ENCODE measurements around the gene SLC9A9. TPM values are rescaled to one million over a fixed set of nuclear protein-coding genes. Genes with fewer than 3 reads are reported as not detected.

Gene SLC9A9
- total RNA-seq, 1 experiment from 2014 or later = 1.4 TPM

- BruUV-seq (replicated peaks) = no TSS peak
- POLR2A ChIA-PET (ENCODE audit: low non-redundant PET) = no interaction called here
- Histone ChIP-seq H3K4me1 (ENCODE audit: insufficient read depth, low read length, poor library complexity, severe bottlenecking) (no peaks in the 10 kb centered on the region), H3K27me3 (replicated peaks; ENCODE audit: insufficient read depth, low read depth, low read length, poor library complexity) (no peaks in the 10 kb centered on the region), H3K27ac (ENCODE audit: low read depth, low read length, poor library complexity, severe bottlenecking) (no peak overlapping the region), H3K9me3 (ENCODE audit: low read depth, low read length, poor library complexity, severe bottlenecking) (no peaks in the 10 kb centered on the region), H3K4me3 (ENCODE audit: low read depth, low read length, poor library complexity, severe bottlenecking) (no peak overlapping the region), H3K36me3 (ENCODE audit: insufficient read depth, low read length, poor library complexity, severe bottlenecking) (no peaks in the 10 kb centered on the region)
- DNase-seq (ENCODE audit: low spot score) = no peak
- no peak for TF ChIP-seq CTCF (conservative IDR thresholded peaks at IDR 0.05; ENCODE audit: low read depth, low read length)
- no peak for TF ChIP-seq EZH2 (IDR thresholded peaks at IDR 0.05; ENCODE audit: borderline replicate concordance, low read depth, low read length, poor library complexity, severe bottlenecking)
- intact Hi-C loops (cut with micrococcal nuclease; ENCODE audit: unreplicated experiment) = no loop called here
- CTCF ChIA-PET = no interaction called here
These were observed 627.5 kb downstream of the SLC9A9 start for GRCh38 chr3:143220741-143221140.

DNA sequence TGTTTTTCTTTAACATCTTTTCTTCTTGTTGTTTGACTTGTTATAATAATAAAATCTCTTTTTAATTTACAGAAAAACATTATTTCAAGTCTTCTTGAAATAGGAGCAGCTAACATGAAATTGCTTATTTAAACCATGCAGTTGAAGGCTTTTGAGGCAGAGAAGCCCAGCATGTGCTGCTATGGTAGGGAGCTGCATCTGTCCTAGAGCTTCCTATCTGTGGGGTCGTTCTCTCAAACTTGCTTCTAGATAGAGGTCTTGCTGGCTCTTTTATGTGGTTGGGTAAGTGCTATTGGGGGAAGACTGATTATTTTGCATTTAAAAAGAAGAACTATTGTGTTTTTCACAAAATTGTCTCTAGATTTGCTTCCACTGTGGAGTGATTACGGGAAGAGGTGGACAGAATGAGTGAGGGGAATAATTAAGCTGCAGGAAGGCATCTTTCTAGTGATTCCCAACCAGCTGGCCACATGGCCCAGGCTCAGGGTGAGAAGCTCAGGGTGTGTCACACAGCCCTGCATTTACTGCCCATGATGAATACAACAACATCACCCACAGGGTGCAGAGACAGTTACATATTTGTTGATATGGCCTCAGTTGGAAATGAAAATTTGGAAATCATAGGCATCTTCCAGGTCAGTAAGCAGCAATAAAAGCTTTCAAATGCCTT, 630.0 kb downstream of the SLC9A9 start:
- DNase-seq (ENCODE audit: low spot score) = no peak
- no peaks in the 10 kb centered on the region for H3K9me3 ChIP-seq (ENCODE audit: low read depth, low read length, poor library complexity, severe bottlenecking)
- H3K36me3 ChIP-seq (ENCODE audit: insufficient read depth, low read length, poor library complexity, severe bottlenecking) = no peaks in the 10 kb centered on the region
- H3K27me3 ChIP-seq (replicated peaks; ENCODE audit: insufficient read depth, low read depth, low read length, poor library complexity) = no peaks in the 10 kb centered on the region
- H3K4me3 ChIP-seq (ENCODE audit: low read depth, low read length, poor library complexity, severe bottlenecking) = no peak overlapping the region
- no TSS peak for BruUV-seq (replicated peaks)
- POLR2A ChIA-PET (ENCODE audit: low non-redundant PET) = no interaction called here
- no peaks in the 10 kb centered on the region for H3K4me1 ChIP-seq (ENCODE audit: insufficient read depth, low read length, poor library complexity, severe bottlenecking)
- H3K27ac ChIP-seq (ENCODE audit: low read depth, low read length, poor library complexity, severe bottlenecking) = no peak overlapping the region
- CTCF ChIA-PET = no interaction called here
- intact Hi-C loops (cut with micrococcal nuclease; ENCODE audit: unreplicated experiment) = no loop called here
- TF ChIP-seq EZH2 (IDR thresholded peaks at IDR 0.05; ENCODE audit: borderline replicate concordance, low read depth, low read length, poor library complexity, severe bottlenecking) (no peak), CTCF (conservative IDR thresholded peaks at IDR 0.05; ENCODE audit: low read depth, low read length) (no peak)

- no peaks in the 10 kb centered on the region for H3K4me1 ChIP-seq (ENCODE audit: insufficient read depth, low read length, poor library complexity, severe bottlenecking)
- TF ChIP-seq EZH2 (IDR thresholded peaks at IDR 0.05; ENCODE audit: borderline replicate concordance, low read depth, low read length, poor library complexity, severe bottlenecking) = no peak
- TF ChIP-seq CTCF (conservative IDR thresholded peaks at IDR 0.05; ENCODE audit: low read depth, low read length) = no peak
- POLR2A ChIA-PET (ENCODE audit: low non-redundant PET) = no interaction called here
- no peaks in the 10 kb centered on the region for H3K27me3 ChIP-seq (replicated peaks; ENCODE audit: insufficient read depth, low read depth, low read length, poor library complexity)
- no peaks in the 10 kb centered on the region for H3K36me3 ChIP-seq (ENCODE audit: insufficient read depth, low read length, poor library complexity, severe bottlenecking)
- CTCF ChIA-PET = no interaction called here
- intact Hi-C loops (cut with micrococcal nuclease; ENCODE audit: unreplicated experiment) = no loop called here
- no peak overlapping the region for H3K27ac ChIP-seq (ENCODE audit: low read depth, low read length, poor library complexity, severe bottlenecking)
- H3K4me3 ChIP-seq (ENCODE audit: low read depth, low read length, poor library complexity, severe bottlenecking) = no peak overlapping the region
- H3K9me3 ChIP-seq (ENCODE audit: low read depth, low read length, poor library complexity, severe bottlenecking) = no peaks in the 10 kb centered on the region
- BruUV-seq (replicated peaks) = no TSS peak
- DNase-seq (ENCODE audit: low spot score) = no peak
These were observed 631.0 kb downstream of the SLC9A9 start for GRCh38 chr3:143217283-143217682.
